Measurements from ENCODE around the gene TXNDC16.
A peak's percentile ranks its signal among the peaks of the same experiment; 100 is the strongest.

The TXNDC16 gene

DNA sequence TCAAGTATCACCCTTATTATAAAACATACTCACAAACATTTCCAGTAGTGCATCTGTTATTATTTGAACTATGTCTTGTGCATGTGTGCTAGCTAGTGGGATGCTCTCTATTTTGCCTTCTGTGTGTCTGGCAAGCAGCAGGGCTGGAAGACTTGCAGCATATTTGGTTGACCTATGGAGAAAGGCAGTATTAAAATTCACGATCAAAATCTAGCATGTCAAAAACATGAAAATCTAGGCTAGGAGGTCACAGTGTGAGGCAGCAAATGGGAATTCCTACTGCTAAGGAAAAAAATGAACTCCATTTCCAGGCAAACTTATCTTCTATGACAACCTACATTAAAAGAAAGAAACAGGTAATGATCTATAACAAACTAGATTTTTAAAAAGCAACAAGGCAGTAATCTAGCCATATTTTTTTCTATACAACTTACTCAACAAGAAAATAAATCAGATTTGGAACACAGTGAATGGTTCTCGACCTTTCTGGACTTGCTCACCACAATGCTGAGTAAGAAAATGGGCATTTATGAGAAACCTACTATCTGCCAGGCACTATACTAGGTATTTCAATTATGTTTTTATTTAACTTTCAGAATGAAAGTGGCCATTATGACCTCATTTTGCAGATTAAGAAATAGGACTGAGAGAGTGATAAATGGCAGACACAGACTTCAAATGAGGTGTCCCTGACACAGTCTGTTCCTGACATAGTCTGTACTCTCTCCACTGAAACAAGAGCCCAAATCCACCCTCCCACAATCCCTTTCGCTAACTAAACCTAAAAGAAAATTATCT lies 96.8 kb downstream of the TXNDC16 start:
- DNase-seq (ENCODE audit: low read depth in 2 of 2): no peak

- DNase-seq (ENCODE audit: low read depth in 2 of 2): no peak
These were observed 105.1 kb downstream of the TXNDC16 start for GRCh38 chr14:52447236-52447635.

DNA sequence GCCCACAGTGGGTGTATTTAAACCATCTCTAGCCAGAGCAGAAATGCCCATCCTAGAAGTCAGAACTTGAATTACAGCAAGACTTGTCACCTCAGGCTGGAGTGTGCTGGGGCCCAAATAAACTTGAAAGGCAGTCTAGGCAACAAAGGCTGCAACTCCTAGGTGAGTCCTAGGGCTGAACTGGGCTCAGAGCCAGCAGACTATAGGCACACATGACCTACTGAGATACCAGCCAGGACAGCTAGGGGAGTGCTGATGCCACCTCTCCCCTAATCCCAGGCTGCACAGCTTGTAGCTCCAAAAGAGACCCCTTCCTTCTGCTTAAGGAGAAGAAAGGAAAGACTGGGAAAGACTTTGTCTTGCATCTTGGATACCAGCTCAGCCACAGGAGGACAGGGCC lies 106.0 kb downstream of the TXNDC16 start:
- DNase-seq (ENCODE audit: low read depth in 2 of 2): no peak

GRCh38 chr14:52443506-52443905 lies 108.8 kb downstream of the TXNDC16 start:
- no peak for DNase-seq (ENCODE audit: low read depth in 2 of 2)

- no peak for DNase-seq (ENCODE audit: low read depth in 2 of 2)
These were observed 109.7 kb downstream of the TXNDC16 start for GRCh38 chr14:52442602-52443001.

DNA sequence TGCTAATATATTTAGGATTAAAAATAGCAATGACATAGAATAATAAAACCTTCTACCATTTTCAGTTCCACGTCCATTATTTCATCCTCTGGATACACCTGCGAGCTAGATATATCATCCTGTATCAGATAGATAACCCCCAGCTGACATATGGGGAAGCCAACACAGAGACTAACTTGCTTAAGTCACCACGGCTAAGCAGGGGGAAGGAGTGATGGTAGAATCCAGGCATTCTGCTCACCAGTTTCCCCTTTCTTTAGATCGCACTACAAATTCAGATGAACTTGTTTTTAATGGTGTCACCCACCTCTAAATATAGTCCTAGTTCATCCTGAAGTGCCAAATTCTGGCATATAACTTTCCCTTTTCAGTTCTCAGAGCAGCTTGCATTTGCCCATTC lies 110.1 kb downstream of the TXNDC16 start:
- DNase-seq (ENCODE audit: low read depth in 2 of 2): no peak

GRCh38 chr14:52439476-52439875 lies 112.8 kb downstream of the TXNDC16 start:
- DNase-seq (ENCODE audit: low read depth in 2 of 2): no peak

DNA sequence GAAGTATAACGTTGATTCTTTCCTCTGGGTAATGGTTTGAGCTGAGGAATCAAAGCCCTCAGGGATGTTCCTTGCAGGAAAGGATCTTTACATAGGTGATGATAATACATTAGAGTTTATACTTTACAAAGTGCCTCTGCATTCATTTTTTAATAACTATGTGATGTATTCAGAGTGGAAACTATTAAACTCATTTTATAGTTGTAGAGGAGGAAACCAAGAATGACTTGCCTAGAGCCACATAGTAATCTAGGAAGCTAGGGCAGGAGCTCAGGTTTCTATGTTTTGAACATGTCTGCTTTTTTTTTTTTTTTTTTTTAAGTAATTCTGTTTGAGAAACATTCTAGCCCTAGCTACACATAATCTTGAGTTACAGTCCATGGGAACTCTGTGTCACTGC lies 117.3 kb downstream of the TXNDC16 start:
- no peak for DNase-seq (ENCODE audit: low read depth in 2 of 2)

GRCh38 chr14:52430474-52430873 lies 121.8 kb downstream of the TXNDC16 start:
- no peak for DNase-seq (ENCODE audit: low read depth in 2 of 2)

DNA sequence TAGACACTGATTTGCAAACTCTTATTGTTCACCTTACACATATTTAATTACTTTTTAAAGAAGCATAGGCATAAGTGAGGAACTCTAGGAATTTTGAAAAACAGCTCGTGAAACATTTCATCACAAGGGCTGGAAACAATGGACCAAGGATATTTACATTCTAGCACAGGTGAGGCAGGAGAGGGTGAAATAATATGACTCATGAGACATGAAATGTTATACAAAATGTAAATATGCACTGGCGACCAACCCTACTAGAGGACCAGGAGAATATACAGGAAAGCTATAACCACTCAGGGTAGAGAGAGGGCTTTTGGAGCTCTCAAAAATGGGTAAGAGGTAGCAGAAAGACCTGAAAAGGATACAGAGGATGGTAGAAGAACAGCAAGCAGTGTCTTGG lies 122.9 kb downstream of the TXNDC16 start:
- DNase-seq (ENCODE audit: low read depth in 2 of 2): no peak

GRCh38 chr14:52427460-52427859 lies 124.8 kb downstream of the TXNDC16 start:
- DNase-seq (ENCODE audit: low read depth in 2 of 2): no peak

- DNase-seq (ENCODE audit: low read depth in 2 of 2): no peak
These were observed 129.5 kb downstream of the TXNDC16 start for GRCh38 chr14:52422650-52423356.

GRCh38 chr14:52417139-52417538 lies 135.2 kb downstream of the TXNDC16 start:
- DNase-seq (ENCODE audit: low read depth in 2 of 2): no peak

DNA sequence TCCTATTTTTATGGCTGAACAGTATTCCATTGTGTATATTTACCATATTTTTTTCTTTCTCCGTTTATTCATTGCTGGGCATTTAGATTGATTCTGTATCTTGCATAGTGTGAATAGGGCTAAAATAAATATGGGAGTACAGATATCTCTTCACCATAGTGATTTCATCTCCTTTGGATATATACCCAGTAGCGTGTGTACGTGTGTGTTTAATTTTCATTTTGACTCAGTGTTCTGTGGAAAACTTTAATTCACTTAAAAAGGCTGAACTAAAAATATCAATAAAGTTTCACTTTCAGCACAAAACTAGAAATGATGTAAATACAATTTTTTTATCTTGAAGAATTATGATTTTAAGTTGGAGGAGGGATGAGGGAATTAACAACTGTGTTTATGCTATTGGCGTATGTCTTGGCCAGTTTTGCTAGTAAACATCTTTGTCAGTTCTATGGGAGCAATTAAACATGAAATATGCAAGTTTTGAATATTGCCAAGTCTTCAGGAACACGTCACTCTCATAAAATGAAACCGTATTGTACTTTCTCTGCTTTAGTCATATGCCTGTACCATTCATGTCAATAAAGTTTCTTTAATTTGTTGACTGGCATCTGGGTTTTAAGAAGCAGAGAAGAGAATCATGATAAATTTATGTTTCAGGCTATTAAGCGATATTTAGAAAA lies 138.4 kb downstream of the TXNDC16 start:
- DNase-seq (ENCODE audit: low read depth in 2 of 2): no peak

GRCh38 chr14:52412426-52412825 lies 139.9 kb downstream of the TXNDC16 start:
- no peak for DNase-seq (ENCODE audit: low read depth in 2 of 2)

- DNase-seq (ENCODE audit: low read depth in 2 of 2): no peak
These were observed 147.0 kb downstream of the TXNDC16 start for GRCh38 chr14:52405314-52405713.

DNA sequence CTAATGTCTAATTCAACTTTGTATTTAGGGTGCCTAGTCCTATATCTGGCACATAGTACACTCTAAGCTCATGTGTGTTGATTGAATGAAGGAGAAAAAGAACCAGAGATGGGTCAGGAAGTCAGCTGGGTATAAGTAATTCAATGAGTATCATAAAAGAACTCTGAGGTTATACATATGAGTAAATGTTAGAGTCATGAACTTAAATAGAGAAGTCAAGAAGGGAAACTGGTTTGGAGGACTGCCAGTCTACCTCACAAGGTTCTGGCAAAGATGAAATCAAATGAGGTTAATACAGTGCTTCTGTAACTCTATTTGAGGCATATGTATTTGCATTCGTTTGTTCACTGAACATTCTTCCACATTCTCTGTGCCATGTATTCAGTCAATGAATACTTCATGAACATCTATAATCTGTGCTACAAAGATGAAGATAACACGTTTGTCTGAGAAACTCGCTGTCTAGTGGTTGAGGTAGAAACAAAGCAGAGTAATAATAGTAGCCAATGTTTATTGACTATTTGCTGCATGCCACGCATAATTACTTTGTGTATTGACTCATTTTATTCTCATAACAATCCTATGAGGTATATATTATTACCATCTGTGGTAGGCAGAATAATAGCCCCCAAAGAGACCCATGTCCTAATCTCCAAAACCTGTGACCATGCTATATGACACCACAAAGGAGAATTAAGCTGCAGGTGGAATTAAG lies 149.3 kb downstream of the TXNDC16 start:
- DNase-seq (ENCODE audit: low read depth in 2 of 2): peak in 1 of 2 donors; percentile 26

- no peak for DNase-seq (ENCODE audit: low read depth in 2 of 2)
These were observed 151.5 kb downstream of the TXNDC16 start for GRCh38 chr14:52400846-52401245.

GRCh38 chr14:52399921-52400595 lies 152.2 kb downstream of the TXNDC16 start:
- DNase-seq (ENCODE audit: low read depth in 2 of 2): no peak

- DNase-seq (ENCODE audit: low read depth in 2 of 2): no peak
These were observed 153.2 kb downstream of the TXNDC16 start for GRCh38 chr14:52399104-52399503.

DNA sequence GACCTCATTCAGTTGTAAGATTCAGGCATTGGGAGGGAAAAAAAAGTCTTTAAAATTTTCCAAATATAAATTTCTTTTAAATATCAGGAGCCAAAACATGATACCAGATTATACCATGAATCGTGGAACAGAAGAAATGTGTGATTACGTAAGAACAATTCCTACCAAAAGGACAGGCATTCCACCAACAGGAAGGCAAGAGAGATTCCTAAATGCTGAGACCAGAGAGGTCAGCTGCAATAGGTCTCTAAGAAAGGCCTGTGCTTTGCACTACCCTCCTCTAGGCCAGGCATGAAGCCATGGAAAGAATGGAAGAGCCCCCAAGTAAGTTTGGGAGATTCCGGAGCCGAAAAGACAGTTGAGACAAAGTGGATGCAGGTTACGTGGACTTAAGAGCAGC lies 154.5 kb downstream of the TXNDC16 start:
- DNase-seq (ENCODE audit: low read depth in 2 of 2): no peak

DNA sequence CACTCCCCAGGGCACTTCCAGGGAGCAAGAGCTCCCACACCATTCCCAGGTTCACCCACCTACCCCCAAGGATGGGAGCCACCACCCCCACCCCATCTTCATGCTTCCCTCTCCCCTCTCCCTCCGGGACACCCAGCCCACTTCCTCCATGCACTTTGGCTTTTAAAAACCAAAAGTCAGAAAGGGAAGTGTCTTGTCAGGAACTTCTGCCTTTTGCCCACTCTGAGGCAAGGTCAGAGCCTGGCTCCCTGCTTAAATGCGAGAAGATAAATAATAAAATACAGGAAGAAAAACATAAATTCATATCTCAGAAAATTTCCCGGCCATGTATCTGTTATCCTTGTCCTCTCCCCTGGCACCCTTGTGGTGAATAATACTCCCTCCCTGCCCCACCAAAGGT lies 156.6 kb downstream of the TXNDC16 start:
- DNase-seq (ENCODE audit: low read depth in 2 of 2): no peak

Data from stimulated activated CD4-positive, alpha-beta T cell treated with anti-CD3 and anti-CD28 coated beads, Interleukin-4, amount 100 ng/mL, for 48 hours (primary cell).